ENCODE measurements around the gene MFRP.

The MFRP gene

DNA sequence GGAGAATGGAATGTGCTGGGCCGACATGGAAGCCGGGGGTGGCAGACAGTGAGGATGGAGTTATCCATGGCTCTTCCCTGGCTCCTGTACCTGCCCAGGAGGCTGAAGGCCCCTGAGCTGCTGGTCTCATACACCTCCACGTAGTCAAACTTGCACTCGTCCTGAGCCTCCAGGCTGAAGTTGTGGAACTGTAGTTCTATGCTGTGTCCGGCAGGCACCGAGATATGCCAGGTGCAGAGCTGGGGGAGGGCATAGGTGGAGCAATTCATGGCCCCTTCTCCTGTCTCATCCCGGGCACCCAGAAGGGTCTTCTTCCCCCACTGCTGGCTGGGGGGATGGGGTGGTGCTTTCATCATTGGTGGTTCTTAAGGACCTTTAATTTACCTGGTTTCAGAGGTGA is 2.8 kb downstream of the MFRP start:
- in situ Hi-C loops (cut with HindIII; ENCODE audit: low sequenced_read_pairs), result no loop called here
- no peak for DNase-seq (ENCODE audit: low read depth, low spot score)

DNA sequence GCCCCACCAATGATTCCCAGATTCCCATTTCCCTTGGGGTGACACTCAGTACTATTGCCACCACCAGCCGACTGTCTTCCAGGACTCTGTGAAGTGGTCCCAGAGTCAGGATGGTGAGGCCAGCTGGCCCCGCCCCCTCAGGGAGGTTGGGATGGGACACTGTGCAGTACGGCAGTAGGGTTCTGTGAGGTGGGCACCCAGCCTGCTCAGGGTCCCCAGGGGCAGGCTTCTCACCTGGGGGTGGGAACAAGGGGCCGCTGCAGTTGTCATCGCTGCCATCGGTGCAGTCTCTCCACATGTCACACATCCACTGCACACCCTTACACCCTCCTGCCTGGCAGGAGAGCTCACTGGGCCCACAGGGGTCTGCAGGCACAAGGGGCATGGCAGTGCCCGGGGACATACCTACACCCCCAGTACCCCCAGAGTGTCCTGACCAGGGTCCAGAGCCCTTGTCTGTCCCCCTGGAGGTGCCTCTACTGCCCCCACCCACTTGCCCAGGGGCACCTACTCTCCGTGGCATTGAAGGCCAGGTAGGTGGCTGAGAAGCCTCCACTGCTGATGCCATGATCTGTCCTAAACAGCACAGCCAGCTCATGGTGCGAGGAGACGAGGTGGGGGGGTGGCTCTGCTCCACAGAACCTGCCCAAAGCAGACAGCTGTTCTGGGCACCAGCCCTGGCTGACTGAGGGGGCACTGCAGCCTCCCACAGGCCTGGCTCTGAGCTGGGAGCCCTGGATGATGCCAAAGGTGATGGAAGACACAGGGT is 4.0 kb downstream of the MFRP start:
- TF ChIP-seq, protein P1, sequence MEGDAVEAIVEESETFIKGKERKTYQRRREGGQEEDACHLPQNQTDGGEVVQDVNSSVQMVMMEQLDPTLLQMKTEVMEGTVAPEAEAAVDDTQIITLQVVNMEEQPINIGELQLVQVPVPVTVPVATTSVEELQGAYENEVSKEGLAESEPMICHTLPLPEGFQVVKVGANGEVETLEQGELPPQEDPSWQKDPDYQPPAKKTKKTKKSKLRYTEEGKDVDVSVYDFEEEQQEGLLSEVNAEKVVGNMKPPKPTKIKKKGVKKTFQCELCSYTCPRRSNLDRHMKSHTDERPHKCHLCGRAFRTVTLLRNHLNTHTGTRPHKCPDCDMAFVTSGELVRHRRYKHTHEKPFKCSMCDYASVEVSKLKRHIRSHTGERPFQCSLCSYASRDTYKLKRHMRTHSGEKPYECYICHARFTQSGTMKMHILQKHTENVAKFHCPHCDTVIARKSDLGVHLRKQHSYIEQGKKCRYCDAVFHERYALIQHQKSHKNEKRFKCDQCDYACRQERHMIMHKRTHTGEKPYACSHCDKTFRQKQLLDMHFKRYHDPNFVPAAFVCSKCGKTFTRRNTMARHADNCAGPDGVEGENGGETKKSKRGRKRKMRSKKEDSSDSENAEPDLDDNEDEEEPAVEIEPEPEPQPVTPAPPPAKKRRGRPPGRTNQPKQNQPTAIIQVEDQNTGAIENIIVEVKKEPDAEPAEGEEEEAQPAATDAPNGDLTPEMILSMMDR (IDR thresholded peaks at IDR 0.05; ENCODE audit: low read depth, low read length), result no peak
- no peak for DNase-seq (ENCODE audit: low read depth, low spot score)
- no peak overlapping the region for H3K4me3 ChIP-seq (ENCODE audit: low read depth, low read length)
- in situ Hi-C loops (cut with HindIII; ENCODE audit: low sequenced_read_pairs), result no loop called here

More for the DNA sequence above, 2.8 kb downstream of the MFRP start:
- no peak overlapping the region for H3K4me3 ChIP-seq (ENCODE audit: low read depth, low read length)
- TF ChIP-seq, protein P1 (IDR thresholded peaks at IDR 0.05; ENCODE audit: low read depth, low read length), result no peak

DNA sequence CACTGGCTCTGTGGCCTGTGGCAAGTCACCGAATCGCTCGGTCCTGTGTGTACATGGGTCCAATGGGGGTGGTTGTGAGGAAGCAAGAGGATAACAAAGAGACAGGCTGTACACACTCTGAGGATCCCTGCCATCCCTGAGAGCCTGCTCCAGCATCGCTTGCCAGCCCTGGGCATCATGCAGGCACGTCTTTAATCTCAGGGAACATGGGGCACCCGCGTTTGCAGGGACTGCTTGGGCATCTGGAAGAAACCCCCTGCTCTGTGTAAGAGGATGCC is 4.5 kb downstream of the MFRP start:
- in situ Hi-C loops (cut with HindIII; ENCODE audit: low sequenced_read_pairs), result no loop called here
- no peak for DNase-seq (ENCODE audit: low read depth, low spot score)
- TF ChIP-seq, protein P1 (IDR thresholded peaks at IDR 0.05; ENCODE audit: low read depth, low read length), result no peak
- H3K4me3 ChIP-seq (ENCODE audit: low read depth, low read length), result no peak overlapping the region

DNA sequence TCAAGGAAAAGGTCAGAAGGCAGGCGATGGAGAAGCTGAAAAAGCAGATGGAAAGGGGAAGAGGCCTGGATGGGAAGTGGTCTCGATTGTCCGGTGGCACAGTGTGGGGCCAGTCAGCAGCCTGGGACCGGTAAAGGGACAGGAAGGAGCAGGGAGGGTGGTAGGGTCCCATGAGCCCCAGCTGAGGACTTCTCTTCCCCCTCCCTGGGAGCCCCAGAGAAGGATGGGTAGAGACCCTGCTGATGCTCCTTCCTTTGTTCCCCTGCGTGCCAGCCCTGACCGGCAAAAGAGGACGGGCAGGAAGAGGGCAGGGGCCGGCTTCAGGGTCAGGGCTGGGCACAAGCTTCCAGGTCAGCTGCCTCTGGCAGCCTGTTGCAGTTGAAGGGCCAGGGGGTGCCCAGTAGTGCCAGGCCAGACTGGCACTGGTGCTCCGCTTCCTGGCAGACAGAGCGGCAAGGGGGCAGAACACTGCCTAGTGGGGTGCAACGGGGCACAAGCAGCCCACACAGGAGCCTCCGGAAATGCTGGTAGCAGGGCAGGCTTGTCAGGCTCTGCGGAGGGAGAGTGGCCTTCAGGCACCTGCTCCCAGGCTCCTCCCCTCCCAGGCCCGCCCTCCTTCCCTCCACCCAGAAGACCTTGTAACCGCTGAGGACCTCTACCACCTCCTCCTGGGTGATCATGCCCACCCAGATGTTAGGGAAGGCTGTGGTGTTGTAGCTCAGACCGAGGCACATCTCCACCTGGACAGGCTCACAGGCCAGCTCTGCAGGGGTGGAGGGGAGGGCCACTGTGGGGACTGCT is 5.1 kb downstream of the MFRP start:
- no peak overlapping the region for H3K4me3 ChIP-seq (ENCODE audit: low read depth, low read length)
- TF ChIP-seq, protein P1 (IDR thresholded peaks at IDR 0.05; ENCODE audit: low read depth, low read length), result no peak
- in situ Hi-C loops (cut with HindIII; ENCODE audit: low sequenced_read_pairs), result no loop called here

DNA sequence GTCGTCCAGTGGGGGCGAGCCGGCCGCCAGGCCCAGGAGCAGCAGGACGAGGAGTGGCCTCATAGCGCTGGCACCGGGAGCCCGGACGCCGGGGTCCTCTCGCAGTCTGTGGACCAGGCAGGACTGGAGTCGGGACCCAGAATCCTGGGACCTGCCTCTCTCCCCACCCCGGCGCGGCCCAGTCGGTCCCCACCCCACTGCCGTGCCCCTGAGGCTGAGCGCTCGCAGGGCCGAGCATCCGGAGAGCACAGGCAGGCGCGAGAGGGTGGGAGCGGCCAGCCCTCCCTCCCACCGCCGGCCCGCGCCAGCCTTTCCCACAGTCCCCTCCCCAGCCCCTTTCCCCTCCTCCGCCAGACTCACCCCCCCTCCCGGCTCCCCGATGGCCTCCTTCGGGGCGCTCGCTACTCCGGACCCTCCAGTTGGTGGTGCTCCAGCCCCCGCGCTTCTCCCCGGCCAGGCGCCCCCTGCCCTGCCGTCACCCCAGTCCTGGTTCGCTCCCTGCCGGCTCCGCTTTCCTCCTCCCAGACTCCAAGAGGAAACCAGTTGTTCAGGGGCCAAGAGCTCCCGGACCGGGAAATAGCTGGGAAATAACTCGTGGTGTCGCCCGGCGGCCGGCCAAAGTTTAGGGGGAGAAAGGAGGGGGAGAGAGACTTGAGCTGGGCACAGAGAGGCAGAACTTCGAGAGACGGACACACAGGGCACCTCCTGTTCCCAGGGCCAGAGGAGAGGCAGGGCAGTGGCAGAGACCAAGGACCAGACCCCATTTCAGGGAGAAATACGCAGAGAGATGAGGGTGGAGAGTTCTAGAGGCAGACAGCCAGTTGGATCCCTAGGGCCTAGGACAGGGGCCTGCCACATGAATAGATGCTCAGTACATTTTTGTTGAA is 5.9 kb downstream of the MFRP start, which contains the start of gene C1QTNF5:
C1QTNF5 (minus strand) TSS at position 549 of the 887 bp plus-strand sequence; CDS start at position 63, 486 bp downstream.
- TF ChIP-seq, protein P1 (IDR thresholded peaks at IDR 0.05; ENCODE audit: low read depth, low read length), result no peak
- peak within 1 kb of the TSS; percentile 49 for H3K4me3 ChIP-seq (ENCODE audit: low read depth, low read length)
- DNase-seq (ENCODE audit: low read depth, low spot score), result peak; percentile 63
- in situ Hi-C loops (cut with HindIII; ENCODE audit: low sequenced_read_pairs), result no loop called here

More for the DNA sequence above, 5.1 kb downstream of the MFRP start:
- no peak for DNase-seq (ENCODE audit: low read depth, low spot score)
